ENCODE results near the gene CARD11.

GRCh38 chr7:2911466-2911865 is 132.2 kb downstream of the CARD11 start:
- no peak for TF ChIP-seq POLR2A (IDR thresholded peaks at IDR 0.05)
- TF ChIP-seq, protein P1, sequence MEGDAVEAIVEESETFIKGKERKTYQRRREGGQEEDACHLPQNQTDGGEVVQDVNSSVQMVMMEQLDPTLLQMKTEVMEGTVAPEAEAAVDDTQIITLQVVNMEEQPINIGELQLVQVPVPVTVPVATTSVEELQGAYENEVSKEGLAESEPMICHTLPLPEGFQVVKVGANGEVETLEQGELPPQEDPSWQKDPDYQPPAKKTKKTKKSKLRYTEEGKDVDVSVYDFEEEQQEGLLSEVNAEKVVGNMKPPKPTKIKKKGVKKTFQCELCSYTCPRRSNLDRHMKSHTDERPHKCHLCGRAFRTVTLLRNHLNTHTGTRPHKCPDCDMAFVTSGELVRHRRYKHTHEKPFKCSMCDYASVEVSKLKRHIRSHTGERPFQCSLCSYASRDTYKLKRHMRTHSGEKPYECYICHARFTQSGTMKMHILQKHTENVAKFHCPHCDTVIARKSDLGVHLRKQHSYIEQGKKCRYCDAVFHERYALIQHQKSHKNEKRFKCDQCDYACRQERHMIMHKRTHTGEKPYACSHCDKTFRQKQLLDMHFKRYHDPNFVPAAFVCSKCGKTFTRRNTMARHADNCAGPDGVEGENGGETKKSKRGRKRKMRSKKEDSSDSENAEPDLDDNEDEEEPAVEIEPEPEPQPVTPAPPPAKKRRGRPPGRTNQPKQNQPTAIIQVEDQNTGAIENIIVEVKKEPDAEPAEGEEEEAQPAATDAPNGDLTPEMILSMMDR (IDR thresholded peaks at IDR 0.05) = no peak

Measured in testis (tissue), 2 donors.